Pancreas (tissue), 10 donors: ENCODE results near the gene GRM1. TPM values are rescaled to one million over a fixed set of nuclear protein-coding genes. Genes with fewer than 3 reads are reported as not detected.

ENCODE experiments used
- ATAC-seq, 4 donors: fragments of 200-7000 bp; cut with Tn5 transposase; one replicate each; pipeline versions ENCODE4 v1.8.0 to v1.9.1; 2020; ENCODE audit warnings: mild to moderate bottlenecking in 4 of 4, moderate library complexity in 4 of 4
- DNase-seq, 6 donors: peaks; one replicate each; pipeline ENCODE4 v3.0.0-alpha.2; 2020
- FAIRE-seq: peaks from 2 replicates; lab custom pipeline; 2012; peaks lifted over from hg19 to GRCh38; lab: Jason Lieb, UNC
- H3K27ac ChIP-seq, 4 donors: fragments of 200-600 bp; sonication (generic); 1 replicate in 3 of 4; 2 replicates in 1 of 4; pipeline versions ENCODE4 v1.5.0 to v1.8.0; 2020
- H3K27me3 ChIP-seq, 4 donors: fragments of 200-600 bp; one replicate each; pipeline ENCODE4 v1.8.0; 2021
- H3K36me3 ChIP-seq, 3 donors: fragments of 200-600 bp; sonication (generic) in 1 of 3; one replicate each; pipeline versions ENCODE4 v1.5.0 to v1.8.0; 2020 to 2021
- H3K4me1 ChIP-seq, 3 donors: fragments of 200-600 bp; one replicate each; pipeline ENCODE4 v1.8.0; 2021
- H3K4me3 ChIP-seq, 4 donors: fragments of 200-600 bp; sonication (generic) in 2 of 4; one replicate each; pipeline versions ENCODE4 v1.5.0 to v1.8.0; 2020 to 2021
- H3K9me3 ChIP-seq, 4 donors: fragments of 200-600 bp; one replicate each; pipeline ENCODE4 v1.8.0; 2021
- CTCF ChIP-seq, 4 donors: fragments of 200-600 bp; sonication (generic) in 3 of 4; IDR thresholded peaks; one replicate each; pipeline versions ENCODE4 v1.5.0 to v1.8.0; 2021; ENCODE audit warnings: antibody characterized with exemption in 4 of 4
- WGBS, 2 donors: extraction: QIAGEN DNeasy Blood & Tissue Kit; methylation state at CpG; one replicate each; pipeline ENCODE4 v1.1.7; 2013; 5-methylcytosine and 5-hydroxymethylcytosine counted together
- intact Hi-C, 3 donors: fragments of 100-400 bp; cut with DNase I; formaldehyde crosslinking; loops; one replicate each; pipeline versions ENCODE4 v1.11.1 to v1.14.2; 2022
- polyA plus RNA-seq, 2 donors: library from polyadenylated mRNA; stranded (reverse); fragments of 200-250 nt; gene quantifications; one replicate each; pipeline ENCODE4 v1.2.3, GENCODE V29; 2013
- total RNA-seq, 6 donors: library from RNA; stranded (reverse); fragmentation: NEBNext Ultra II Directional in 4 of 6; extraction: Animal tissue kit (Norgen Biotek cat#: 25700) in 4 of 6; gene quantifications; one replicate each; pipeline versions ENCODE4 v1.2.1 to v1.2.4, GENCODE V29; 2021 to 2023
- donor health status: healthy with polysubstance abuse.
- donor health status: DM: no; HTN: no; CAD: no; lungs with moderate emphysema.
- donor health status: DM: no; HTN: no; CAD: no.
- donor health status: control.
- donor health status: control.
- donor health status: Bipolar disorder and iron deficiency.
- donor health status: DM: yes; HTN: yes; CAD: no.
- donor health status: DM: no; HTN: no; CAD: no.
- donor health status: DM: no; HTN: no; CAD: no.
- donor health status: DM: yes; HTN: yes; CAD: no.

GRM1 gene
- total and polyA plus RNA-seq, 8 donors, result 0.04 to 0.17 (median 0.05) TPM; not detected in 2

DNA sequence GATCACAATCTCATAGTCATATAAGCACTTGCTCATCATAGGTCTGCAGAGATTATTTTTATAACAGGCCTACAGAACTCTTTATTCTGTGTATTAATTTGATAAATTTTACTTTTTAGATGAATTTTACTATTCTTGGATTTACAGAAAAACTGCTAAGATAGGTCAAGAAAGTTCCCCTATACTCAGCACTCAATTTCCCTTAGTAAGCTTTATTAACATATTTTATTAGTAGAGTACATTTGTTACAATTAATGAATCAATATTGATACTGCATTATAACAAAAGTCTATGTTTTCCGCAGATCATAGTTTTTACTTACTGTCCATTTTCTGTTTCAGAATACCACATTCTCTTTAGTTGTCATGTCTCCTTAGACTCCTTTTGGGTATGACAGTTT lies 148.9 kb downstream of the GRM1 start:
- H3K36me3 ChIP-seq, result no peaks in the 10 kb centered on the region
- DNase-seq, result no peak
- intact Hi-C loops, result no loop called here
- H3K4me1 ChIP-seq, result no peaks in the 10 kb centered on the region
- ATAC-seq, result no peak
- no peak overlapping the region for H3K27ac ChIP-seq
- no peak for TF ChIP-seq CTCF (IDR thresholded peaks at IDR 0.05)
- H3K4me3 ChIP-seq, result no peak overlapping the region
- H3K27me3 ChIP-seq, result no peaks in the 10 kb centered on the region
- 78 to 82% methylated on average over 1 of the region's 1 CpG for WGBS, 2 donors
- H3K9me3 ChIP-seq, result no peaks in the 10 kb centered on the region
- no peak for FAIRE-seq

DNA sequence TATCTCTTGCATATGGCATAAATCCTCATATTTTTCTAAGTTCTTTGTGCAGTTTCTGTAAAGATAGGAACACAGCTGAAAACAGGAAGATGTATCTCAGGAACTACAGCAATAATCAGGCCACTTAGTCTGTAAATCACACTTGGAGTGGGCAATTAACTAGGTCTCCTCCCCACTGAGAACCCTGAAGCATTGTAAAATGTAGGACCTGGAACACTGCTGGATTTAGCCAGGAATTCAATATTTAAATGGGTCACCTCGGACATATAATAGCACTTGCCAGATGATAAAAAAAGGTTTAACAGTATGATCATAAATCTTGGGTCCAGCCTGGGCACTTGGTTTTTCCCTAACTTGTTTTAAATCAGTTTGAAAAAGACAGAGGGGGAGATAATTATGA lies 155.0 kb downstream of the GRM1 start:
- no peak for TF ChIP-seq CTCF (IDR thresholded peaks at IDR 0.05)
- 27 to 37% methylated on average over 1 of the region's 1 CpG for WGBS, 2 donors
- intact Hi-C loops, result no loop called here
- Histone ChIP-seq H3K4me3 (no peak overlapping the region), H3K4me1 (no peaks in the 10 kb centered on the region), H3K27ac (no peak overlapping the region), H3K36me3 (no peaks in the 10 kb centered on the region), H3K9me3 (no peaks in the 10 kb centered on the region), H3K27me3 (no peaks in the 10 kb centered on the region)
- no peak for ATAC-seq
- no peak for DNase-seq
- no peak for FAIRE-seq

GRCh38 chr6:146184701-146185100 lies 155.8 kb downstream of the GRM1 start:
- Histone ChIP-seq H3K4me3 (no peak overlapping the region), H3K9me3 (no peaks in the 10 kb centered on the region), H3K4me1 (no peaks in the 10 kb centered on the region), H3K27me3 (no peaks in the 10 kb centered on the region), H3K36me3 (no peaks in the 10 kb centered on the region), H3K27ac (no peak overlapping the region)
- WGBS, 2 donors, result 90 to 93% methylated on average over 1 of the region's 1 CpG
- no peak for FAIRE-seq
- no peak for ATAC-seq
- DNase-seq, result no peak
- TF ChIP-seq CTCF (IDR thresholded peaks at IDR 0.05), result no peak
- intact Hi-C loops, result no loop called here

GRCh38 chr6:146189131-146189530 lies 160.3 kb downstream of the GRM1 start:
- H3K4me1 ChIP-seq, result no peaks in the 10 kb centered on the region
- intact Hi-C loops, result no loop called here
- no peak overlapping the region for H3K4me3 ChIP-seq
- FAIRE-seq (no peak), ATAC-seq (no peak), DNase-seq (no peak)
- no peaks in the 10 kb centered on the region for H3K27me3 ChIP-seq
- no peak for TF ChIP-seq CTCF (IDR thresholded peaks at IDR 0.05)
- no peak overlapping the region for H3K27ac ChIP-seq
- H3K36me3 ChIP-seq, result no peaks in the 10 kb centered on the region
- H3K9me3 ChIP-seq, result no peaks in the 10 kb centered on the region
- WGBS, 2 donors, result 58 to 69% methylated on average over 3 of the region's 3 CpGs

DNA sequence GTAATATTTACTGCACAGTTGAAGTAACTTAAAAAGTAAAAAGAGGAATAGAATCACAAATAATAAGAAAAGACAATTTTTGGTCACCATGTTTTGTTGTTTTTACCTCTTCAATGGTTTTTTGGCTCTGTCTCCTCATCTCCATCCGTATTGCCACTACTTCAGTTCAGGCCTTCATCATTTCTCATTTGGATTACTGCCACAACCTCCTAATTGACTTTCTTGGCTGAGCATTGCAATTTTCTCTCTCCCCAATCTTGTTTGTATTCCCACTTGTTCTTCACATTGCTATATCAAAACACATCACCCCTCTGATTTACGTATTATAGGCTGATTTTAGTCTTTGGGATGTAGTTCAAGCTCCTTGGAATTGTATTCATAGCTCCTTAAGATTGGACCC lies 161.7 kb downstream of the GRM1 start:
- no peaks in the 10 kb centered on the region for H3K4me1 ChIP-seq
- TF ChIP-seq CTCF (IDR thresholded peaks at IDR 0.05), result no peak
- H3K27me3 ChIP-seq, result no peaks in the 10 kb centered on the region
- FAIRE-seq, result no peak
- 55 to 90% methylated on average over 2 of the region's 2 CpGs for WGBS, 2 donors
- no peak overlapping the region for H3K4me3 ChIP-seq
- H3K9me3 ChIP-seq, result no peaks in the 10 kb centered on the region
- H3K27ac ChIP-seq, result no peak overlapping the region
- intact Hi-C loops, result no loop called here
- no peak for ATAC-seq
- H3K36me3 ChIP-seq, result no peaks in the 10 kb centered on the region
- DNase-seq, result no peak
